VCaP (cell line): ENCODE data around the gene GAA.

Experiments used
- H3K27ac ChIP-seq: fragments of 450-650 bp; 2 replicates; pipeline ENCODE4 v1.5.1; 2017
- TF ChIP-seq, protein P1 (sequence below): fragments of 450-650 bp; conservative IDR thresholded peaks from 2 replicates; pipeline ENCODE4 v1.5.1; 2017; ENCODE audit warnings: mild to moderate bottlenecking, moderate library complexity

GAA gene

DNA sequence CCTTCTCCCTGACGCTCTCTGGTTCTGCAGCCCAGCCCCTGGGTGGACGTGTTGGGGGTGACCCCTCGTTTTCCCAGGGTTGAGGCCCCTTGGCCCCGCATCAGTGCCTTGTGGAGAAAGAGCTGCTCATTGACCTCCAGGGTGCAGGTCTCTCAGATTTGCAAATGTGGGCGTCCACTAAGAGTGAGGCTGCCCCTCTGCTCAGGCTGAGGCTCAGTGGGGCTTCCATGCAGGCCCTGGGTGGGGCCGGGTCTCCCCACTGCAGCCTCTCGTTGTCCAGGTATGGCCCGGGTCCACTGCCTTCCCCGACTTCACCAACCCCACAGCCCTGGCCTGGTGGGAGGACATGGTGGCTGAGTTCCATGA, 9.0 kb downstream of the GAA start:
- TF ChIP-seq, protein P1, sequence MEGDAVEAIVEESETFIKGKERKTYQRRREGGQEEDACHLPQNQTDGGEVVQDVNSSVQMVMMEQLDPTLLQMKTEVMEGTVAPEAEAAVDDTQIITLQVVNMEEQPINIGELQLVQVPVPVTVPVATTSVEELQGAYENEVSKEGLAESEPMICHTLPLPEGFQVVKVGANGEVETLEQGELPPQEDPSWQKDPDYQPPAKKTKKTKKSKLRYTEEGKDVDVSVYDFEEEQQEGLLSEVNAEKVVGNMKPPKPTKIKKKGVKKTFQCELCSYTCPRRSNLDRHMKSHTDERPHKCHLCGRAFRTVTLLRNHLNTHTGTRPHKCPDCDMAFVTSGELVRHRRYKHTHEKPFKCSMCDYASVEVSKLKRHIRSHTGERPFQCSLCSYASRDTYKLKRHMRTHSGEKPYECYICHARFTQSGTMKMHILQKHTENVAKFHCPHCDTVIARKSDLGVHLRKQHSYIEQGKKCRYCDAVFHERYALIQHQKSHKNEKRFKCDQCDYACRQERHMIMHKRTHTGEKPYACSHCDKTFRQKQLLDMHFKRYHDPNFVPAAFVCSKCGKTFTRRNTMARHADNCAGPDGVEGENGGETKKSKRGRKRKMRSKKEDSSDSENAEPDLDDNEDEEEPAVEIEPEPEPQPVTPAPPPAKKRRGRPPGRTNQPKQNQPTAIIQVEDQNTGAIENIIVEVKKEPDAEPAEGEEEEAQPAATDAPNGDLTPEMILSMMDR: no peak

DNA sequence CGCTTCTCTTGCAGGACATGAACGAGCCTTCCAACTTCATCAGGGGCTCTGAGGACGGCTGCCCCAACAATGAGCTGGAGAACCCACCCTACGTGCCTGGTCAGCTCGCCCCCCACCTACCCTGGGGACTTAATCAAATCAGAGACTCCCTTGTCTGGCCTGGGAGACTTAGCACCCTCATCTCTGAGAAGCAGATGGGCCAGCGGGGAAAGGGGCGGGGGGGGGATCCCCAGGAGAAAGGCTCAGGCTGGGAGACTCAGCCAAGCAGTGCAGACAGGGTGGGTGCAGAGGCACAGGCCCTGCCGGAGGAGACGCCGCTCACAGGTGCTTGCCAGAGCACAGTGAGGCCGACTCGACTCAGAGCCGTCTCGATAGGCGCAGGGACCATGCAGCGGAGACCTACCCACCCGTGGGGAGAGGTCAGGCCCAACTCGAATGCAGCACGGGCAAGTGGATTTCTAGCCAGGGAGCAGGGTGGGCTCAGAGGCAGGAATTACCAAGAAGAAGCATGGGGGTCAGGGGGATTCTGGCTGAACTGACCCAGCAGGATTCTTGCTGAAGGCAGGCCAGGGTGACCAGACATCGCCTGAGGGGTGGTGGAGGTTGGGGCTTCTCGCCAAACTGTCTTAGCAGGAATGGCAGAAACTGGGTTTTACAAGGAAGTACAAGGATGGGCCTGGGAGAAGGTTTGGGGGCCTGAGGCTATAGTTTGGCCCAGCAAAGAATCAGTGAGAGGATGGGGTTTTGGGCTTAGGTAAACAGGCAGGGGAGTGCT, 9.7 kb downstream of the GAA start:
- TF ChIP-seq, protein P1: no peak
- H3K27ac ChIP-seq: no peak overlapping the region

More for the DNA sequence above, 9.0 kb downstream of the GAA start:
- H3K27ac ChIP-seq: no peak overlapping the region

DNA sequence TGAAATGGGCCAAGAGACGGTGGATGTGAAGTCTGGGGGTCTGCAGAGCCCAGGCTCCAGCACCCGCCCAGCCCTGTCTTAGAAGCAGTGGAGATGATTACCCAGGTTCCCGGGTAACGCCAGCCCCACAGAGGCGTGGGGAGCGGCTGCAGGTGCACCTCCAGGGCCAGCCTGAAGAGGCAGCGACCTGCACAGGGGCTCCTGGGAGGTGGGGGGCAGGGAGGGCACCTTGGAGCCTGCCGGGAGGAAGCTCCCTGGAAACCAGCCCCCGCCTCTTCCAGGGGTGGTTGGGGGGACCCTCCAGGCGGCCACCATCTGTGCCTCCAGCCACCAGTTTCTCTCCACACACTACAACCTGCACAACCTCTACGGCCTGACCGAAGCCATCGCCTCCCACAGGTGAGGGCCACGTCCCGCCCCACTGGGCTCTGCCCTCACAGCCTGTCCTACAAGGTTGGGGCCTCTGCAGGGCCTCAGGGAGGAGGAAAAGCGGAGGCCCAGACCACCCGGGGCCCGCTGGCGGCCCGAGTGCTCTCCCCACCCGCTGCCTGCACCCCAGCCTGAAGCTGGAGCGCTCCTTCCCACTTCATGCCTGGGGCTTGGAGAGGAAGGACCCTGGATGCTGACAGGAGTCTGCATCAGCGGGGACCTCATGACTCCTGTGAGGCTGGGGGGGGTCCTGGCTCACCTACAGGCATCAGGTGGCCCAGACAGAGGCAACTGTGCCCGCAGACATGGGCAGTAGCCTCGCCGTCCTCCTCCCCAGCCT, 10.5 kb downstream of the GAA start:
- H3K27ac ChIP-seq: no peak overlapping the region
- TF ChIP-seq, protein P1: no peak

DNA sequence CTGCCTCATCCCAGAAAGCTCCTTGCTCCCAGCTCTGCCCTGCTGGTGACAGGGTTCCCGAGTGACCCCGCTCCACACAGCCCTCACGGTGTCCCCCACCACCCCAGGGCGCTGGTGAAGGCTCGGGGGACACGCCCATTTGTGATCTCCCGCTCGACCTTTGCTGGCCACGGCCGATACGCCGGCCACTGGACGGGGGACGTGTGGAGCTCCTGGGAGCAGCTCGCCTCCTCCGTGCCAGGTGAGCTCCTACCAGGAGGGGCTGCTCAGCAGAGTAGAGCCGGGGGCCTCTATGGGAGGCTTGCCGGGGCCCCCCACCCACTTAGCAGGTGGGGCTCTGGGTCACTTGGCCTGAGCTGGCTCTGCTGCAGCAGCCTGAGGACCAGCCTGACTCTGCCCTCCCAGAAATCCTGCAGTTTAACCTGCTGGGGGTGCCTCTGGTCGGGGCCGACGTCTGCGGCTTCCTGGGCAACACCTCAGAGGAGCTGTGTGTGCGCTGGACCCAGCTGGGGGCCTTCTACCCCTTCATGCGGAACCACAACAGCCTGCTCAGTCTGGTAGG, 11.2 kb downstream of the GAA start:
- TF ChIP-seq, protein P1: no peak
- H3K27ac ChIP-seq: no peak overlapping the region

DNA sequence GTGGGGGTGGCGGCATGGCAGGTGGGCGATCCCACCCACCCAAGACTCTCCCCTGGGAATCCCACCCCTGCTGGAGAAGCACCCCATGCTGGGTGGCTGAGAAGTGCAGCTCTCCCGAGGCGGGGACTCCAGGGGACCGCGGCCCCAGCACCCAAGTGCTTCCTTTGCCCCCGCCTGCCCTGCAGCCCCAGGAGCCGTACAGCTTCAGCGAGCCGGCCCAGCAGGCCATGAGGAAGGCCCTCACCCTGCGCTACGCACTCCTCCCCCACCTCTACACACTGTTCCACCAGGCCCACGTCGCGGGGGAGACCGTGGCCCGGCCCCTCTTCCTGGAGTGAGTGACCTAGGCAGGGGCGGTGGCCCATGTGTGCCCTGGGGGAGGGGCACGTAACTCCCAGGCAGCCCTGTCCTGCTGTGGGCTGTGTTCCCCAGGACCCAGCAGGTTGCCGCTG, 11.7 kb downstream of the GAA start:
- no peak overlapping the region for H3K27ac ChIP-seq
- TF ChIP-seq, protein P1: no peak

DNA sequence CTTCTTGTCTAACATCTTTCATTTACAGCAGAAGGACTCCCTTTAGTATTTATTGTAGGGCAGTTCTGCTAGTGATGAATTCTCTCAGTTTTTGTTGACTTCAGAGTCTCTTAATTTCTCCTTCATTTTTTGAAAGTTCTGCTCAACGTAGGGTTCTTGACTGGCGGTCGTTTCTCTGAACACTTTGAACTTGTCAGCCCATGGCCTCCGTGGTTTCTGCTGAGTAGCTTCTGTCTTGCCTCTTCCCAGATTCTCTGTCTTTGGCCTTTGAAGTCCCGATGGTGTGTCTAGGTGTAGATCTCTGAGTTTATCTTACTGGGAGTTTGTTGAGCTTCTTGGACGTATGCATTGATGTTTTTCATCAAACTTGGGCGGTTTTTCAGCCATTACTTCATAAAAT, 13.4 kb downstream of the GAA start:
- TF ChIP-seq, protein P1: no peak
- H3K27ac ChIP-seq: no peak overlapping the region

DNA sequence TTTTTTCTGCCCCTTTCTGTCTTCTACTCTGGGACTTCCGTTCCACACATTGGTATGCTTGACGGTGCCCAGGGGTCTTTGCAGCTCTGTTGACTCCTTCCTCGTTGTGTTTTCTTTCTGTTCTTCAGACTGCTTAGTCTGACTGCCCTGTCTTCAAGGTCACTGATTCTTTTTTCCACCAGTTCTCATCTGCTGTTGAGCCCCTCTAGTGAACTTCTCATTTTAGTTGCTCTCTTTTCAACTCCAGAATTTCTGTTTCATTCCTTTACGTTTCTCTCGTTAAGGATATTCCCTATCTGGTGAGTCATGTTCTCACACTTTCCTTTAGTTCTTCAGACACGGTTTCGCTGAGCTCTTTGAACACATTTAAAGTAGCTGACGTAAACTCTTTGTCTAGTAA, 13.8 kb downstream of the GAA start:
- TF ChIP-seq, protein P1: no peak
- H3K27ac ChIP-seq: no peak overlapping the region
